GM12874 (cell line): ENCODE data around the gene GAN.

Source experiments
- TF ChIP-seq, protein P1 (sequence below): IDR thresholded peaks from 2 replicates; pipeline ENCODE4 v1.5.1; 2011; ENCODE audit warnings: low read depth, mild to moderate bottlenecking, control low read depth, low read length, moderate library complexity; ENCODE audit not compliant: insufficient read depth

Gene GAN

DNA sequence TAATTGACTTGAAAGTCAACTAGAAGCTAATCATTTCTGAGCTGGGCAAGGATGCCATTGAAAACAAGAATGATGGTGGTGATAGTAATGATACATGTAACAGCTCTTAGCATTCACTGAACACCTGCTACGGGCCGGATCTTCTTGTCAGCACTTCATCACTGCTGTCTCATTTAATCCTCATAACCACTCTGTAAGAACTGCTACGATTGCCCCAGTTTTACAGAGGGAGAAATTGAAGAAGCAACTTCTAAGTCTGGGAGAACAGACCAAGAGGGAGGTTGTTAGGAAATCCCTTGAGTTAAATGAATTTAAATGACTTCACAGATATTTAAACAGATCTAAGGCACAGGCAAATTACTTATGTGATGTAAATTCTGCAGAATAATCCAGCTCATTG is 7.0 kb upstream of the GAN start:
- TF ChIP-seq, protein P1, sequence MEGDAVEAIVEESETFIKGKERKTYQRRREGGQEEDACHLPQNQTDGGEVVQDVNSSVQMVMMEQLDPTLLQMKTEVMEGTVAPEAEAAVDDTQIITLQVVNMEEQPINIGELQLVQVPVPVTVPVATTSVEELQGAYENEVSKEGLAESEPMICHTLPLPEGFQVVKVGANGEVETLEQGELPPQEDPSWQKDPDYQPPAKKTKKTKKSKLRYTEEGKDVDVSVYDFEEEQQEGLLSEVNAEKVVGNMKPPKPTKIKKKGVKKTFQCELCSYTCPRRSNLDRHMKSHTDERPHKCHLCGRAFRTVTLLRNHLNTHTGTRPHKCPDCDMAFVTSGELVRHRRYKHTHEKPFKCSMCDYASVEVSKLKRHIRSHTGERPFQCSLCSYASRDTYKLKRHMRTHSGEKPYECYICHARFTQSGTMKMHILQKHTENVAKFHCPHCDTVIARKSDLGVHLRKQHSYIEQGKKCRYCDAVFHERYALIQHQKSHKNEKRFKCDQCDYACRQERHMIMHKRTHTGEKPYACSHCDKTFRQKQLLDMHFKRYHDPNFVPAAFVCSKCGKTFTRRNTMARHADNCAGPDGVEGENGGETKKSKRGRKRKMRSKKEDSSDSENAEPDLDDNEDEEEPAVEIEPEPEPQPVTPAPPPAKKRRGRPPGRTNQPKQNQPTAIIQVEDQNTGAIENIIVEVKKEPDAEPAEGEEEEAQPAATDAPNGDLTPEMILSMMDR: no peak

DNA sequence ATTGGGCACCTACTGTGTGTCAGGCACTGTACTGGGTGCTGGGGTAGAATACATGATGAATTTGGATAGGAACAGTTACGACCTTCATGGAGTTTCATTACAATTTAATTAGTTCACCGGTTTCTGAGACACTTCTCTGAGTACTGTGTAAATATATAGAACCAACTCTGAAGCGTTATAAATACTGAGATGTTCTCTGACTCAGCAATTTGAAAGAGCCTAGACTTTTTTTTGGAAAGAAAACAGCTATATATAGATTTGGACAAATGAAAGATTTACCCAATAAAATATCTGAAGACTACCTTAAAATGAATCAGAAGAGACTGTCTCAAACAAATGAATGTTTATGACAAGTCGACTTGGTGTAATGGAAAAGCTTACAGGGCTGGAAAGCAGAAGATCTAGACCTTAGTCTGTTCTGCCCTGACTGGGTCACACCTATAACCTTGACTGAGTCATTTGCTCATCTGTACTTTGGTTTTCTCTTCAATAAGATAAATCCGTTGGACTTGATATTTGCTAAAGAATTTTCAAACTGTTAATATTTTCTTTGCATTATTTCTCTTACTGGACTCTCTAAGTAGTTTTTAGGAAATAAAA is 4.6 kb upstream of the GAN start:
- TF ChIP-seq, protein P1: no peak

DNA sequence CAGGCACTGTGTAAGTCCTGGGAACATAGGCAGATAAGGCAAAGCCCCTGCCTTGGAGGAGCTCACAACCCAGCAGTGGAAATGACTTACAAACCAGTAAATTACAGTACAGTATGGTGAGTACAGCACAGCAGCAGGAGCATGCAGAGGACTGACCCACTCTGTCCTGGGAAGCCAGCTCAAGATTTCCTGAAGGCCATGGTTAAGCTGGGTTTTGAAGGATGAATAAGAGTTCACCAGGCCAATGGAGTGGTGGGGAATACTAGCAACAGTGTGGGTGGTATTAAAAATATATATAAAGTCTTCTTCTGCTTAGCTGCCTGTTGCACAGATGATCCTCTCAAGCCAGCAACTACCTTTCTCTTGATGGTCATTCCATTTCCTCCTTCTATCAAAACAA is 3.0 kb upstream of the GAN start:
- TF ChIP-seq, protein P1: no peak

DNA sequence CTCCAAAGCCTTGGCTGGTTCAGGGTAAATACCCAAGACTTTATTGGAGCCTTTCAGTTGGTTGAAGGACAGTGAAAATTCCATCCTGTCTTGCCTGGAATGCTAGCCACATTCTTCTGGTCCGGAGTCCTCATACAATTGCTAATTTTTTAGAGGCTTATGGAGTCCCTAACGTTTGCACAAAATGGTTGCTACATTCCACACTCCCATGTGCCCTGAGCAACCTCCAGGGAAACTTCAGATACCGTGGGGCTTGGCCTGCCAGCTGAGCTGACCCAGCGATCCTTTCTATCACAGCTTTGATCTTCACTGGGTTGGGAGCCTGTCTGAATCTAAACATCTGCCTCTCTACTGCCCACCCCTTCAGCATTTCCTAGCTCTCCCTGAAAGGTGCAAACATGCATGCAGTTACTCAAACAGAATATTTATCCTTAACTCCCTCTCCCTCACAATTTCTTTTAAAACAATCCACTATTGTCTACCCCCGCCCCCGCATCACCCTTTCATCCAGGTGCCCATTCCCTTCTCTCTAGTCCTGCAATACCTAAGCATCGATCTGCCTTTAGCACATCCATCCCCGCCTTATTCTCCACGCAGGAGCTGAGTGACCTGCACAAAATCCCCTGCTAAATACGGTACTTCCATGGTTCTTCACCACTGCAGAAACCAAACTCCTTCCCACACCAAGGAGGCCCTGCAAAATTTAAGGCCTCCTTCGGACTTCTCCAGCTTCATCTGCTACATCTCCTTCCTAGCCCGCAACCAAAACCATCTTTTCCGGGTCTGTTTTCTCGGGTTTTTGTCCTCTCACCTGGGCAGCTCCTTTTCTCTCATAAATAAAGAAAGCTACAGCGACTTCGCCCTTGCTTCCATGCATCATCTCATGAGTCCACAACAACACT is 810 bp upstream of the GAN start:
- TF ChIP-seq, protein P1: no peak

DNA sequence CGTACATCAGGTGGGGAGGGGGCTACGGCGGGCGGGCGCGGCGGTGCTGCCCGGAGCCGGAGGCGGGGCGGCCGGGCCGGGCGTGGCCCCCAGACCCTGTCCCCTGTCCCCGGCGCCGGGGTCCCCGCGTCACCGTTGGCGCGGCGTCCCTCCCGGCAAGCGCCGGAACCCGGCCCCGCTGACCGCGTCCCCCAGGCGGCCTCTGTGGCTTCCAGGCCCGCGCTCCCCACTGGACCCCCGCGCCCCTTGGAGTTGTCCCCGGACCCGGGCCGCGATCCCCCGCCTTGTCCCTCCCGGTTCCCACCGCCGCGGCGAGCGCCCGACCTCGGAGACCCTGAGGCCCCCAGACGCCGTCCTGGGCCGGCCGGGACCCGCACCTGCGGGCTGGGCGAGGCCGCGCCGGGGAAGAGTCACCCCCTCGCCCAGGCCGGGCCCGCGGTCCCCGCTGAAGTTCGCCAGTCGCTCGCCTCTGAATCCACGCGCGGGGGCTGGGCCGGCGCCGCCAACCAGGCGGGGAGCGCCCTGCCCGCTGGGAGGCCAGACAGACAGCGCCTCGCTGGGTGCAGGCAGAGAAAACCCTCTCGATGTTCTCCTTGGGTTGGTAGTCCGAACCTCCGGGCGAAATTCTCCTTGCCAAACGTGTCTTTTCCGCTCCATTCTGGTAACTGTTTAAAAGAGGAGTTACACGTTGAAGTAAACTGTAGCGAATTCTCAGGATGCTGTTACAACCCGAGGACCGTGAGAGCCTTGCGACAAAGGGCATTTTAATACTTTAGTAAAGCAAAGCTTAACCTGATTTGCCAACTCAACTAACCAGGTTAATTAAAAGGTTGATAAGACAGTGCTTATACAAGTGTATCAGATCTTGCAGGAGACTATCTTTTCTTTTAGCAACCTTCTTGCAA is 761 bp downstream of the GAN start:
- TF ChIP-seq, protein P1: 0 out of 2 replicates have a peak, but pooled peaks have one; percentile 1

DNA sequence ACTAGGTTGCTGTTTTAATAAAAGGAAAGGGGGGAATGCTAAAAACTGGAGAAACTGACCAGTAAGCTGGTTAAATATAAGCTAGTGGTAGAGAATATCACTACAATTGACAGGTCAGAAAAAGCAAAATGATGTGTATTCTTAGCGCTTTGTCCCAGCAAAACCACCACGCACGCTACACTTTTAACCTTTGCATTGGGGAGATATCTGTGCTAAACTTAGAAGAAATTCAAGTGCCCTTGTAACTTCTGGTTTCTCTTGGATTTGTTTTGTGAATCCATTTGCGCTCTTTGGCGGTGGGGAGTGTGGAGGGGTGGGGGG is 1.4 kb downstream of the GAN start:
- TF ChIP-seq, protein P1: no peak

DNA sequence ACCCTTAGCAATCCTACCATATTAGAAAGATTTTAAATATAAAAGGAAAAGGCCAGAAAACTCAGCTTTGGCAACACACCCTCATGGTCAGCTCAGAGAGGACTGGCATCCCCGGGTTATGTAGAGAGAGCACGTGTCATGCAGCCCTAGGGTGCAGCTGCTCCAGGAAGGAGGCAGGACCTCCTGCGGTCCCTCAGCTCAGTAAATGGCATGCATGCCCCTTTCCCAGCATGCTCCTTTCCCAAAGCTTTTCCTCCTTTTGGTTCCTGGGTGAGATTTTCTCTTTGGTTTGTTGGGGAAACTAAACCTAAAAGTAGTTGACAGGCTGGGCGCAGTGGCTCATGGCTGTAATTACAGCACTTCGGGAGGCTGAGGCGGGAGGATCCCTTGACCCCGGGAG is 3.9 kb downstream of the GAN start:
- TF ChIP-seq, protein P1: no peak
